ENCODE measurements around the gene JAZF1. TPM values are rescaled to one million over a fixed set of nuclear protein-coding genes. Genes with fewer than 3 reads are reported as not detected.

The JAZF1 gene
- total RNA-seq, 1 experiment from 2014 or later, result 0.90 TPM

DNA sequence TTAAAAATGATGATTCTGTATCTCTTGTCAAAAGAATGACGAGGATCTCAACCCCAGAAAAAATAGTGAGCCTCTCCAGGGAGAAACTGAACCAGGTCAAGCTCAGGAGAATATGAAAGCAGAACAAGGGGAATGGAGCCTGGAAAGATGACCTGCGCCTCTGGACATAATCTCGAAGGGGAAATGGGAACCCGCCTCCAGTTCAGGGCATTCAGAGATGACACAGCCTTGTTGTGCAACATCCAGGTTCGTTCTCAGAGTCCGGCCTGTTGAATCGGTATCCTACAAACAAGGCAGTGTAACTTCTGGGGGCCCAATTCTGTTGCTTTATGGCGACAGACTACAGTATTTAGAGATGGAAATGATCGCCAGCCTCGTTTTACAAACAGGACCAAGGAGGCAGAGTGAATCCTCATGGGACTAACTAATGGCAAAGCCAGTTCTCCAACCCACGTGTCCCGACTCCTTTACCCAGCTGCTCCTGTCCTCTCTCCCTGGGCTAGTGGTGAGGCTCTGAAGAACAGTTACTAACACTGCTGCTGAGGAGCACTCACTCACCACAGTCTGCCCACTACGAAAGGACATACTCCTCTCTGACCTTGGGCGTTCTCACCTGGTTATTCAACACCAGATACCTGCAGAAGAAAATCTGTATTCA, 67.6 kb downstream of the JAZF1 start:
- no peaks in the 10 kb centered on the region for H3K27me3 ChIP-seq (ENCODE audit: insufficient read depth, low read depth)
- DNase-seq, result no peak
- H3K4me3 ChIP-seq, result no peak overlapping the region
- intact Hi-C loops (cut with micrococcal nuclease; ENCODE audit: unreplicated experiment), result no loop called here
- no peaks in the 10 kb centered on the region for H3K79me2 ChIP-seq (ENCODE audit: low read depth)
- H3K9me2 ChIP-seq (ENCODE audit: insufficient read depth), result no peaks in the 10 kb centered on the region; the same call in 1 of the 2 replicates
- H3K36me3 ChIP-seq (ENCODE audit: low read depth), result no peaks in the 10 kb centered on the region
- CTCF ChIA-PET, result interaction anchor here (0.5 kb wide), 1 partner anchor 93 kb away, joined by 3 read pairs; no protein-coding TSS in a partner anchor
- peaks cover 14% of the 10 kb centered on the region for H3K4me1 ChIP-seq (replicated peaks; ENCODE audit: insufficient read depth)
- no peak overlapping the region for H2AFZ ChIP-seq
- no peaks in the 10 kb centered on the region for H3F3A ChIP-seq (ENCODE audit: insufficient read depth, low read depth)
- no peaks in the 10 kb centered on the region for H4K20me1 ChIP-seq (ENCODE audit: insufficient read depth)
- POLR2A ChIA-PET (ENCODE audit: unreplicated experiment), result no interaction called here
- no TSS peak for BruUV-seq (replicated peaks)
- no peak overlapping the region for H3K4me2 ChIP-seq
- H3K9me3 ChIP-seq (ENCODE audit: insufficient read depth, low read depth), result no peaks in the 10 kb centered on the region
- no peak overlapping the region for H3K27ac ChIP-seq
- TF ChIP-seq, protein P1, sequence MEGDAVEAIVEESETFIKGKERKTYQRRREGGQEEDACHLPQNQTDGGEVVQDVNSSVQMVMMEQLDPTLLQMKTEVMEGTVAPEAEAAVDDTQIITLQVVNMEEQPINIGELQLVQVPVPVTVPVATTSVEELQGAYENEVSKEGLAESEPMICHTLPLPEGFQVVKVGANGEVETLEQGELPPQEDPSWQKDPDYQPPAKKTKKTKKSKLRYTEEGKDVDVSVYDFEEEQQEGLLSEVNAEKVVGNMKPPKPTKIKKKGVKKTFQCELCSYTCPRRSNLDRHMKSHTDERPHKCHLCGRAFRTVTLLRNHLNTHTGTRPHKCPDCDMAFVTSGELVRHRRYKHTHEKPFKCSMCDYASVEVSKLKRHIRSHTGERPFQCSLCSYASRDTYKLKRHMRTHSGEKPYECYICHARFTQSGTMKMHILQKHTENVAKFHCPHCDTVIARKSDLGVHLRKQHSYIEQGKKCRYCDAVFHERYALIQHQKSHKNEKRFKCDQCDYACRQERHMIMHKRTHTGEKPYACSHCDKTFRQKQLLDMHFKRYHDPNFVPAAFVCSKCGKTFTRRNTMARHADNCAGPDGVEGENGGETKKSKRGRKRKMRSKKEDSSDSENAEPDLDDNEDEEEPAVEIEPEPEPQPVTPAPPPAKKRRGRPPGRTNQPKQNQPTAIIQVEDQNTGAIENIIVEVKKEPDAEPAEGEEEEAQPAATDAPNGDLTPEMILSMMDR (conservative IDR thresholded peaks at IDR 0.05), result no peak
- no peak for TF ChIP-seq EZH2 (IDR thresholded peaks at IDR 0.05; ENCODE audit: low read depth)

DNA sequence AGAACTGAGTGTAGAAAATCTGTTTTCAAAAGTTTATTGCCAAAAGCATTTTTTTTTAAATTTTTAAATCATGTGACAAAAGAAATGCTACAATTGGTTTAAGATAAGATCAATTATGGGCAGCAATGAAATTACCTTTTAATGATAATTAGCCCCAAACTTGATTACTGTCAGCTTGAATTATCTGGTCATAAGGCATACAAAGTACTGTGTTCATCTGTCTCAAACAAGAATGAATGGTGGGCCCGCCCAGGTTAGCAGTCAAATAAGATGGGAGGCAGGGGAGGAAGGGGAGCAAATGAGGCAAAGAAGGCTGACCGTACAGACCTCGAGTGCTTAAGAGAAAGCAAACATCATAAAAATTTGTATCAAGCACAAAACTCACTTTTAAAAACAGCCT, 68.1 kb downstream of the JAZF1 start:
- Histone ChIP-seq H3K4me2 (no peak overlapping the region), H3K27ac (no peak overlapping the region), H3K27me3 (ENCODE audit: insufficient read depth, low read depth) (no peaks in the 10 kb centered on the region), H3K9me2 (ENCODE audit: insufficient read depth) (no peaks in the 10 kb centered on the region; the same call in 1 of the 2 replicates), H3K36me3 (ENCODE audit: low read depth) (no peaks in the 10 kb centered on the region), H3F3A (ENCODE audit: insufficient read depth, low read depth) (no peaks in the 10 kb centered on the region), H3K4me1 (replicated peaks; ENCODE audit: insufficient read depth) (peaks cover 18% of the 10 kb centered on the region), H4K20me1 (ENCODE audit: insufficient read depth) (no peaks in the 10 kb centered on the region), H3K9me3 (ENCODE audit: insufficient read depth, low read depth) (no peaks in the 10 kb centered on the region), H2AFZ (no peak overlapping the region), H3K79me2 (ENCODE audit: low read depth) (no peaks in the 10 kb centered on the region), H3K4me3 (no peak overlapping the region)
- BruUV-seq (replicated peaks), result no TSS peak
- POLR2A ChIA-PET (ENCODE audit: unreplicated experiment), result no interaction called here
- TF ChIP-seq, protein P1 (conservative IDR thresholded peaks at IDR 0.05), result no peak
- no peak for TF ChIP-seq EZH2 (IDR thresholded peaks at IDR 0.05; ENCODE audit: low read depth)
- intact Hi-C loops (cut with micrococcal nuclease; ENCODE audit: unreplicated experiment), result no loop called here
- DNase-seq, result no peak
- CTCF ChIA-PET, result interaction anchor here (0.5 kb wide), 1 partner anchor 93 kb away, joined by 3 read pairs; no protein-coding TSS in a partner anchor

DNA sequence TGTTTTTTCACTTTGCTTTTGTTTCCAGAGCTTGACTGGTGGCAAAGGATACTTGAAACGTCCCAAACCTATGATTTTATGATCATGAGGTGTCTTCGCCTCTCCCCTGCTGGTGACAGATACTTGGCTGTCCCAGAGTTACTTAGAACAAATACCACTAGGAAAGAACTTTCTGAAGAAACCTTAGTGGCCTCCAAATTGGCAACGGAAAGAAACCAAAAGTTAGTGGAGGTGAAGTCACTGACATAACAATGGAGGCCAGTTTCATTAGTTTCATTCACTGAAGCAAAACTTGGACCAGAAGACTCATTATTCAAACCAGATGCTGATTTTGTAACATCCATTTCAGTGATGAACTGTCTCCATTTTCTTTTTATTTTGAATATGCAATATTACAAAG, 68.6 kb downstream of the JAZF1 start:
- no peaks in the 10 kb centered on the region for H4K20me1 ChIP-seq (ENCODE audit: insufficient read depth)
- TF ChIP-seq, protein P1 (conservative IDR thresholded peaks at IDR 0.05), result no peak
- TF ChIP-seq EZH2 (IDR thresholded peaks at IDR 0.05; ENCODE audit: low read depth), result no peak
- no peak overlapping the region for H2AFZ ChIP-seq
- no peak overlapping the region for H3K4me3 ChIP-seq
- no peak overlapping the region for H3K4me2 ChIP-seq
- no peaks in the 10 kb centered on the region for H3K27me3 ChIP-seq (ENCODE audit: insufficient read depth, low read depth)
- ChIA-PET CTCF (no interaction called here), POLR2A (ENCODE audit: unreplicated experiment) (no interaction called here)
- intact Hi-C loops (cut with micrococcal nuclease; ENCODE audit: unreplicated experiment), result no loop called here
- H3K9me3 ChIP-seq (ENCODE audit: insufficient read depth, low read depth), result no peaks in the 10 kb centered on the region
- H3K4me1 ChIP-seq (replicated peaks; ENCODE audit: insufficient read depth), result peaks cover 21% of the 10 kb centered on the region
- no TSS peak for BruUV-seq (replicated peaks)
- no peaks in the 10 kb centered on the region for H3F3A ChIP-seq (ENCODE audit: insufficient read depth, low read depth)
- H3K79me2 ChIP-seq (ENCODE audit: low read depth), result no peaks in the 10 kb centered on the region
- no peak overlapping the region for H3K27ac ChIP-seq
- DNase-seq, result no peak
- H3K36me3 ChIP-seq (ENCODE audit: low read depth), result no peaks in the 10 kb centered on the region
- no peaks in the 10 kb centered on the region; the same call in 1 of the 2 replicates for H3K9me2 ChIP-seq (ENCODE audit: insufficient read depth)

Data from PC-9 (cell line).